SK-N-SH (cell line): ENCODE results near the gene PLOD1. TPM values are rescaled to one million over a fixed set of nuclear protein-coding genes. Genes with fewer than 3 reads are reported as not detected.

Experiments used
- CTCF ChIA-PET: fragments of 300-600, 350-600 bp; formaldehyde crosslinking; extraction: SDS; loops from one replicate; lab custom pipeline; 2021; lab: Yijun Ruan, JAX
- POLR2A ChIA-PET: fragments of 350-600 bp; sonication (Branson Sonifier 250); formaldehyde crosslinking; extraction: SDS; loops from one replicate; lab custom pipeline; 2020; ENCODE audit warnings: antibody characterized with exemption, inconsistent platforms; lab: Yijun Ruan, JAX
- DNase-seq: peaks from one replicate; pipeline ENCODE4 v3.0.0; 2012
- H2AFZ ChIP-seq: fragments of 200-600 bp; sonication (generic); 2 replicates; pipeline ENCODE4 v1.8.1; 2016; ENCODE audit warnings: antibody characterized with exemption, mild to moderate bottlenecking, low read depth
- H3F3A ChIP-seq: fragments of 200-600 bp; sonication (generic); replicated peaks from 2 replicates; pipeline ENCODE3; 2016; ENCODE audit warnings: antibody characterized with exemption, mild to moderate bottlenecking; ENCODE audit not compliant: insufficient read depth
- H3K27ac ChIP-seq, 2 experiments: fragments of 200-500 bp in 1 of 2; fragments of 200-600 bp in 1 of 2; sonication (Bioruptor generic) in 1 of 2; sonication (generic), shearing (Covaris generic) in 1 of 2; 2 replicates each; pipeline versions ENCODE4 v1.5.1 to v1.6.1; 2014 to 2016; ENCODE audit warnings: low read depth in 2 of 2, inconsistent platforms in 1 of 2, low read length in 1 of 2, mild to moderate bottlenecking in 1 of 2, mixed read lengths in 1 of 2
- H3K27me3 ChIP-seq: fragments of 200-600 bp; sonication (generic), shearing (Covaris generic); 2 replicates; pipeline ENCODE4 v1.6.1; 2016; ENCODE audit warnings: mixed run types; ENCODE audit not compliant: insufficient read depth
- H3K36me3 ChIP-seq, 2 experiments: fragments of 200-500 bp in 1 of 2; fragments of 200-600 bp in 1 of 2; sonication (Bioruptor generic) in 1 of 2; sonication (generic) in 1 of 2; replicated peaks in 1 of 2; 2 replicates each; pipeline versions ENCODE3 to v1.5.1; 2014 to 2016; ENCODE audit warnings: low read length in 1 of 2, mild to moderate bottlenecking in 1 of 2; ENCODE audit not compliant: insufficient read depth in 2 of 2, control insufficient read depth in 1 of 2
- H3K4me1 ChIP-seq, 2 experiments: fragments of 200-500 bp in 1 of 2; fragments of 200-600 bp in 1 of 2; sonication (Bioruptor generic) in 1 of 2; sonication (generic), shearing (Covaris generic) in 1 of 2; 2 replicates each; pipeline versions ENCODE4 v1.5.1 to v1.6.1; 2014 to 2016; ENCODE audit warnings: low read depth in 1 of 2, low read length in 1 of 2, mixed run types in 1 of 2; ENCODE audit not compliant: insufficient read depth in 2 of 2, control insufficient read depth in 1 of 2
- H3K4me2 ChIP-seq: fragments of 200-600 bp; sonication (generic), shearing (Covaris generic); 2 replicates; pipeline ENCODE4 v1.6.1; 2017; ENCODE audit warnings: mixed run types
- H3K4me3 ChIP-seq, 2 experiments: fragments of 200-500 bp in 1 of 2; fragments of 200-600 bp in 1 of 2; sonication (Bioruptor generic) in 1 of 2; sonication (generic), shearing (Covaris generic) in 1 of 2; 2 replicates each; pipeline versions ENCODE4 v1.5.1 to v1.8.1; 2014 to 2016; ENCODE audit warnings: low read depth in 2 of 2, inconsistent platforms in 1 of 2, low read length in 1 of 2, mild to moderate bottlenecking in 1 of 2, mixed read lengths in 1 of 2, moderate library complexity in 1 of 2
- H3K79me2 ChIP-seq: fragments of 200-600 bp; sonication (generic); 2 replicates; pipeline ENCODE4 v1.8.1; 2017; ENCODE audit warnings: mild to moderate bottlenecking; ENCODE audit not compliant: insufficient read depth
- H3K9ac ChIP-seq: fragments of 200-600 bp; sonication (generic); 2 replicates; pipeline ENCODE4 v1.6.1; 2017; ENCODE audit warnings: mixed run types
- H3K9me2 ChIP-seq: fragments of 200-600 bp; sonication (generic); 2 replicates; pipeline ENCODE4 v1.6.1; 2017; ENCODE audit warnings: mixed run types
- H3K9me3 ChIP-seq: fragments of 200-600 bp; sonication (generic); 2 replicates; pipeline ENCODE4 v1.6.1; 2017; ENCODE audit warnings: mixed run types, mild to moderate bottlenecking, moderate library complexity
- H4K20me1 ChIP-seq: fragments of 200-600 bp; sonication (generic); 2 replicates; pipeline ENCODE4 v1.6.1; 2017; ENCODE audit warnings: mild to moderate bottlenecking, mixed run types; ENCODE audit not compliant: insufficient read depth
- EP300 ChIP-seq, 2 experiments: IDR thresholded peaks; 2 replicates each; pipeline versions ENCODE4 v1.4.0 to v1.6.1; 2012; ENCODE audit warnings: borderline replicate concordance in 1 of 2, low read depth in 1 of 2, low read length in 1 of 2
- EZH2phosphoT487 ChIP-seq: fragments of 200-600 bp; sonication (generic); IDR thresholded peaks from 2 replicates; pipeline ENCODE4 v1.6.1; 2017; ENCODE audit warnings: low read depth, mixed run types, mild to moderate bottlenecking, antibody characterized with exemption, moderate library complexity, borderline replicate concordance
- FOSL2 ChIP-seq: IDR thresholded peaks from 2 replicates; pipeline ENCODE4 v1.4.0; 2012; ENCODE audit warnings: low read depth, mild to moderate bottlenecking, moderate library complexity, borderline replicate concordance
- FOXJ3 ChIP-seq: sonication (generic); formaldehyde crosslinking; IDR thresholded peaks from 2 replicates; pipeline ENCODE4 v1.5.1; 2020; ENCODE audit warnings: mild to moderate bottlenecking, missing genetic modification reagents
- GABPA ChIP-seq: IDR thresholded peaks from 2 replicates; pipeline ENCODE4 v1.4.0; 2012; ENCODE audit warnings: low read depth, mild to moderate bottlenecking
- GATA2 ChIP-seq: sonication (generic); formaldehyde crosslinking; IDR thresholded peaks from 2 replicates; pipeline ENCODE4 v1.5.0; 2020; ENCODE audit warnings: mild to moderate bottlenecking, missing genetic modification reagents
- JUND ChIP-seq: IDR thresholded peaks from 2 replicates; pipeline ENCODE4 v1.4.0; 2012
- MEF2A ChIP-seq: IDR thresholded peaks from 2 replicates; pipeline ENCODE4 v1.4.0; 2012; ENCODE audit warnings: low read depth, borderline replicate concordance
- NFIC ChIP-seq: IDR thresholded peaks from 2 replicates; pipeline ENCODE4 v1.4.0; 2012; ENCODE audit warnings: borderline replicate concordance
- POLR2AphosphoS5 ChIP-seq: IDR thresholded peaks from 2 replicates; pipeline ENCODE4 v1.6.1; 2012; ENCODE audit warnings: low read depth, low read length
- RCOR1 ChIP-seq: fragments of 150-350 bp; IDR thresholded peaks from 2 replicates; pipeline ENCODE4 v1.6.1; 2017; ENCODE audit warnings: antibody characterized with exemption, low read length
- RFX5 ChIP-seq: IDR thresholded peaks from 2 replicates; pipeline ENCODE4 v1.6.1; 2012; ENCODE audit warnings: mild to moderate bottlenecking, improper control_type of control experiment, low read length
- RXRA ChIP-seq: IDR thresholded peaks from 2 replicates; pipeline ENCODE4 v1.4.0; 2012; ENCODE audit warnings: low read depth, mild to moderate bottlenecking, borderline replicate concordance
- SIN3A ChIP-seq: IDR thresholded peaks from 2 replicates; pipeline ENCODE4 v1.6.1; 2012; ENCODE audit warnings: low read depth, mild to moderate bottlenecking, low read length, moderate library complexity, borderline replicate concordance
- SMC3 ChIP-seq: IDR thresholded peaks from 2 replicates; pipeline ENCODE4 v1.6.1; 2012; ENCODE audit warnings: low read depth, low read length, improper control_type of control experiment
- TCF12 ChIP-seq: IDR thresholded peaks from 2 replicates; pipeline ENCODE4 v1.4.0; 2012
- TEAD4 ChIP-seq: IDR thresholded peaks from 2 replicates; pipeline ENCODE4 v1.4.0; 2012; ENCODE audit warnings: mild to moderate bottlenecking, borderline replicate concordance; ENCODE audit not compliant: insufficient read depth
- YY1 ChIP-seq: IDR thresholded peaks from 2 replicates; pipeline ENCODE4 v1.4.0; 2012; ENCODE audit warnings: low read depth, mild to moderate bottlenecking
- WGBS: methylation state at CpG from one replicate; pipeline ENCODE4 v1.1.6; 2017; ENCODE audit warnings: low lambda C conversion rate; 5-methylcytosine and 5-hydroxymethylcytosine counted together
- polyA plus RNA-seq, 3 experiments: library from polyadenylated mRNA; depleted of rRNA; stranded (reverse); fragments of >200 nt; gene quantifications; 2 replicates each; pipeline ENCODE4 v1.2.3, GENCODE V29; 2012
- TF ChIP-seq, protein P1 (sequence below): IDR thresholded peaks from 2 replicates; pipeline ENCODE4; 2012
- TF ChIP-seq, protein P2 (sequence below): fragments of 150-350 bp; IDR thresholded peaks from 2 replicates; pipeline ENCODE4 v1.6.1; 2017; ENCODE audit warnings: antibody characterized with exemption, low read length, low read depth, borderline replicate concordance
- TF ChIP-seq, protein P3 (sequence below): IDR thresholded peaks from 2 replicates; pipeline ENCODE4 v1.4.0; 2012; ENCODE audit warnings: low read depth, borderline replicate concordance
- TF ChIP-seq, protein P4 (sequence below): IDR thresholded peaks from 2 replicates; pipeline ENCODE4 v1.4.0; 2012; ENCODE audit warnings: low read depth, borderline replicate concordance
- TF ChIP-seq, protein P5 (sequence below): IDR thresholded peaks from 2 replicates; pipeline ENCODE4 v1.4.0; 2012; ENCODE audit warnings: low read depth
- TF ChIP-seq, protein P6 (sequence below): fragments of 150-350 bp; IDR thresholded peaks from 2 replicates; pipeline ENCODE4 v1.6.1; 2016; ENCODE audit warnings: mild to moderate bottlenecking, low read depth, low read length

PLOD1 gene
- polyA plus RNA-seq, 1 of the 3 experiments (the other 2 are of a cell fraction): 257 TPM

DNA sequence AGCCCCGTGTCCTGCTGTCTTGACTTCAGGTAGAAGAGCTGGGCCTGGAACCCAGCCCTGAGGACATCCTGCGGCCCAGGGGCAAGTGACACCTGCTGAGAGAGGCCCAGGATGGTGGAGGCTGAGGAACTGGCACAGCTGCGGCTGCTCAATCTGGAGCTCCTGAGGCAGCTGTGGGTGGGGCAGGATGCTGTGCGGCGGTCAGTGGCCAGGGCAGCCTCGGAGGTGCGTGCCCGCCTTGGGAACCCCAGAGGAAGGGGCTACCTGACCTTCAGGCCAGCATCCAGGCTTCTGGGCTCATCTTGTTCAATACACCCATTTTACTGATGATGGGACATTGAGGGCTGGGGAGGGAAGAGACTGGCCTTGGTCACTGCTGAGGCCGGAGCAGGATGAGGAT is 87.1 kb downstream of the PLOD1 start:
- no peak overlapping the region for H3K4me3 ChIP-seq
- no peak for DNase-seq
- H3K4me1 ChIP-seq: no peaks in the 10 kb centered on the region; a peak in 1 of 4 replicates
- ChIA-PET CTCF (interaction anchor here (1.0 kb wide), 1 partner anchor 9 kb away, joined by 4 read pairs; no protein-coding TSS in a partner anchor), POLR2A (no interaction called here)
- no peaks in the 10 kb centered on the region for H3F3A ChIP-seq
- TF ChIP-seq FOXJ3 (CRISPR knock-in tag) (no peak), NFIC (no peak), EP300 (IDR thresholded peaks at IDR 0.05; ENCODE audit: borderline replicate concordance in 1 of 2, low read depth in 1 of 2, low read length in 1 of 2) (no peak), TEAD4 (no peak), RXRA (no peak), SMC3 (no peak), GATA2 (no peak), JUND (no peak)
- TF ChIP-seq, protein P1, sequence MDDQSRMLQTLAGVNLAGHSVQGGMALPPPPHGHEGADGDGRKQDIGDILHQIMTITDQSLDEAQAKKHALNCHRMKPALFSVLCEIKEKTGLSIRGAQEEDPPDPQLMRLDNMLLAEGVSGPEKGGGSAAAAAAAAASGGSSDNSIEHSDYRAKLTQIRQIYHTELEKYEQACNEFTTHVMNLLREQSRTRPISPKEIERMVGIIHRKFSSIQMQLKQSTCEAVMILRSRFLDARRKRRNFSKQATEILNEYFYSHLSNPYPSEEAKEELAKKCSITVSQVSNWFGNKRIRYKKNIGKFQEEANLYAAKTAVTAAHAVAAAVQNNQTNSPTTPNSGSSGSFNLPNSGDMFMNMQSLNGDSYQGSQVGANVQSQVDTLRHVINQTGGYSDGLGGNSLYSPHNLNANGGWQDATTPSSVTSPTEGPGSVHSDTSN: no peak
- TF ChIP-seq, protein P2, sequence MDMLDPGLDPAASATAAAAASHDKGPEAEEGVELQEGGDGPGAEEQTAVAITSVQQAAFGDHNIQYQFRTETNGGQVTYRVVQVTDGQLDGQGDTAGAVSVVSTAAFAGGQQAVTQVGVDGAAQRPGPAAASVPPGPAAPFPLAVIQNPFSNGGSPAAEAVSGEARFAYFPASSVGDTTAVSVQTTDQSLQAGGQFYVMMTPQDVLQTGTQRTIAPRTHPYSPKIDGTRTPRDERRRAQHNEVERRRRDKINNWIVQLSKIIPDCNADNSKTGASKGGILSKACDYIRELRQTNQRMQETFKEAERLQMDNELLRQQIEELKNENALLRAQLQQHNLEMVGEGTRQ: no peak
- TF ChIP-seq, protein P3, sequence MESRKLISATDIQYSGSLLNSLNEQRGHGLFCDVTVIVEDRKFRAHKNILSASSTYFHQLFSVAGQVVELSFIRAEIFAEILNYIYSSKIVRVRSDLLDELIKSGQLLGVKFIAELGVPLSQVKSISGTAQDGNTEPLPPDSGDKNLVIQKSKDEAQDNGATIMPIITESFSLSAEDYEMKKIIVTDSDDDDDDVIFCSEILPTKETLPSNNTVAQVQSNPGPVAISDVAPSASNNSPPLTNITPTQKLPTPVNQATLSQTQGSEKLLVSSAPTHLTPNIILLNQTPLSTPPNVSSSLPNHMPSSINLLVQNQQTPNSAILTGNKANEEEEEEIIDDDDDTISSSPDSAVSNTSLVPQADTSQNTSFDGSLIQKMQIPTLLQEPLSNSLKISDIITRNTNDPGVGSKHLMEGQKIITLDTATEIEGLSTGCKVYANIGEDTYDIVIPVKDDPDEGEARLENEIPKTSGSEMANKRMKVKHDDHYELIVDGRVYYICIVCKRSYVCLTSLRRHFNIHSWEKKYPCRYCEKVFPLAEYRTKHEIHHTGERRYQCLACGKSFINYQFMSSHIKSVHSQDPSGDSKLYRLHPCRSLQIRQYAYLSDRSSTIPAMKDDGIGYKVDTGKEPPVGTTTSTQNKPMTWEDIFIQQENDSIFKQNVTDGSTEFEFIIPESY: no peak
- 85% methylated on average over 8 of the region's 9 CpGs for WGBS
- H3K27ac ChIP-seq: no peak overlapping the region
- no peaks in the 10 kb centered on the region for H4K20me1 ChIP-seq
- peaks cover 22% of the 10 kb centered on the region for H3K79me2 ChIP-seq
- no peaks in the 10 kb centered on the region for H3K9me3 ChIP-seq
- H3K9me2 ChIP-seq: no peaks in the 10 kb centered on the region
- H3K9ac ChIP-seq: no peak overlapping the region
- no peak overlapping the region for H2AFZ ChIP-seq
- no peak overlapping the region for H3K4me2 ChIP-seq
- H3K36me3 ChIP-seq: peaks cover 8 to 11% of the 10 kb centered on the region in 2 experiments
- H3K27me3 ChIP-seq: no peaks in the 10 kb centered on the region

DNA sequence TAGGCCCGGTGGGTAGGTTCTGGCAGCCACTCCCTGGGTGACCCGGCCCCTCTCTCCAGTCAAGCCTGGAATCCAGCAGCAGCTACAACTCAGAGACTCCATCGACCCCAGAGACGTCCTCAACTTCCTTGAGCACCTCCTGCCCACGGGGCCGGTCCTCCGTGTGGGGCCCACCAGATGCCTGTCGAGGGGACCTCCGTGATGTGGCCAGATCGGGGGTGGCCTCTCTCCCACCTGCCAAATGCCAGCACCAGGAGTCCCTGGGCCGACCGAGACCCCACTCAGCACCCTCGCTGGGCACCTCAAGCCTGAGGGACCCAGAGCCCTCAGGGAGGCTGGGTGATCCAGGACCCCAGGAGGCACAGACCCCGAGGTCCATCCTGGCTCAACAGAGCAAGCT is 87.5 kb downstream of the PLOD1 start:
- Histone ChIP-seq H3F3A (no peaks in the 10 kb centered on the region), H3K4me3 (no peak overlapping the region), H3K36me3 (peaks cover 11% of the 10 kb centered on the region in 2 experiments), H3K4me2 (no peak overlapping the region), H2AFZ (no peak overlapping the region), H3K9me2 (no peaks in the 10 kb centered on the region), H3K9ac (no peak overlapping the region), H3K9me3 (no peaks in the 10 kb centered on the region), H3K79me2 (peaks cover 22% of the 10 kb centered on the region), H3K27me3 (no peaks in the 10 kb centered on the region), H3K4me1 (no peaks in the 10 kb centered on the region; a peak in 1 of 4 replicates), H3K27ac (no peak overlapping the region), H4K20me1 (no peaks in the 10 kb centered on the region)
- DNase-seq: no peak
- POLR2A ChIA-PET: no interaction called here
- CTCF ChIA-PET: interaction anchor here (1.0 kb wide), 1 partner anchor 9 kb away, joined by 4 read pairs; no protein-coding TSS in a partner anchor
- 86% methylated on average over 1 of the region's 14 CpGs for WGBS
- TF ChIP-seq MEF2A (no peak), NFIC (no peak), RCOR1 (no peak), EZH2phosphoT487 (no peak), YY1 (no peak), GATA2 (no peak), TCF12 (no peak), GABPA (no peak), POLR2AphosphoS5 (no peak), RFX5 (no peak), SIN3A (no peak), TEAD4 (no peak), FOSL2 (no peak)
- TF ChIP-seq, protein P4, sequence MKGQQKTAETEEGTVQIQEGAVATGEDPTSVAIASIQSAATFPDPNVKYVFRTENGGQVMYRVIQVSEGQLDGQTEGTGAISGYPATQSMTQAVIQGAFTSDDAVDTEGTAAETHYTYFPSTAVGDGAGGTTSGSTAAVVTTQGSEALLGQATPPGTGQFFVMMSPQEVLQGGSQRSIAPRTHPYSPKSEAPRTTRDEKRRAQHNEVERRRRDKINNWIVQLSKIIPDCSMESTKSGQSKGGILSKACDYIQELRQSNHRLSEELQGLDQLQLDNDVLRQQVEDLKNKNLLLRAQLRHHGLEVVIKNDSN: no peak
- TF ChIP-seq, protein P5, sequence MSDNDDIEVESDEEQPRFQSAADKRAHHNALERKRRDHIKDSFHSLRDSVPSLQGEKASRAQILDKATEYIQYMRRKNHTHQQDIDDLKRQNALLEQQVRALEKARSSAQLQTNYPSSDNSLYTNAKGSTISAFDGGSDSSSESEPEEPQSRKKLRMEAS: no peak
- TF ChIP-seq, protein P6, sequence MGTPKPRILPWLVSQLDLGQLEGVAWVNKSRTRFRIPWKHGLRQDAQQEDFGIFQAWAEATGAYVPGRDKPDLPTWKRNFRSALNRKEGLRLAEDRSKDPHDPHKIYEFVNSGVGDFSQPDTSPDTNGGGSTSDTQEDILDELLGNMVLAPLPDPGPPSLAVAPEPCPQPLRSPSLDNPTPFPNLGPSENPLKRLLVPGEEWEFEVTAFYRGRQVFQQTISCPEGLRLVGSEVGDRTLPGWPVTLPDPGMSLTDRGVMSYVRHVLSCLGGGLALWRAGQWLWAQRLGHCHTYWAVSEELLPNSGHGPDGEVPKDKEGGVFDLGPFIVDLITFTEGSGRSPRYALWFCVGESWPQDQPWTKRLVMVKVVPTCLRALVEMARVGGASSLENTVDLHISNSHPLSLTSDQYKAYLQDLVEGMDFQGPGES: no peak
